HG03159 (cell line): ENCODE measurements around the gene MYO16.
A peak's percentile ranks its signal among the peaks of the same experiment; 100 is the strongest.
"Not testable (repeated sequence)": the region's sequence is repeated elsewhere in the genome, so short reads cannot be mapped to it uniquely, and the experiment has no call there.

Source experiments
- ATAC-seq: cut with Tn5 transposase; IDR thresholded peaks from one replicate; pipeline ENCODE4 v1.9.1; 2021; ENCODE audit warnings: mild to moderate bottlenecking, moderate library complexity; ENCODE audit not compliant: unreplicated experiment

MYO16 gene

GRCh38 chr13:109033090-109033489, 403.7 kb downstream of the MYO16 start:
- no peak for ATAC-seq

- ATAC-seq = no peak
These were observed 406.8 kb downstream of the MYO16 start for GRCh38 chr13:109036078-109036780.

GRCh38 chr13:109043636-109044035, 414.2 kb downstream of the MYO16 start:
- no peak for ATAC-seq

- ATAC-seq = no peak
These were observed 426.4 kb downstream of the MYO16 start for GRCh38 chr13:109055850-109056249.

- ATAC-seq = no peak
These were observed 428.7 kb downstream of the MYO16 start for GRCh38 chr13:109058087-109058486.

- no peak for ATAC-seq
These were observed 443.1 kb downstream of the MYO16 start for GRCh38 chr13:109072505-109072904.

GRCh38 chr13:109074436-109074835, 445.0 kb downstream of the MYO16 start:
- no peak for ATAC-seq

GRCh38 chr13:109074853-109075252, 445.4 kb downstream of the MYO16 start:
- ATAC-seq = no peak

GRCh38 chr13:109087916-109088623, 458.7 kb downstream of the MYO16 start:
- ATAC-seq = no peak

GRCh38 chr13:109088624-109088917, 459.2 kb downstream of the MYO16 start:
- no peak for ATAC-seq

GRCh38 chr13:109090796-109091195, 461.4 kb downstream of the MYO16 start:
- ATAC-seq = no peak

GRCh38 chr13:109091249-109091648, 461.8 kb downstream of the MYO16 start:
- ATAC-seq = no peak

- ATAC-seq = not testable (repeated sequence)
These were observed 462.8 kb downstream of the MYO16 start for GRCh38 chr13:109092186-109092585.

GRCh38 chr13:109093998-109094397, 464.6 kb downstream of the MYO16 start:
- no peak for ATAC-seq

GRCh38 chr13:109095126-109095525, 465.7 kb downstream of the MYO16 start:
- no peak for ATAC-seq

- ATAC-seq = no peak
These were observed 466.7 kb downstream of the MYO16 start for GRCh38 chr13:109096101-109096500.

- no peak for ATAC-seq
These were observed 471.4 kb downstream of the MYO16 start for GRCh38 chr13:109100705-109101304.

GRCh38 chr13:109101550-109102144, 472.2 kb downstream of the MYO16 start:
- no peak for ATAC-seq

- no peak for ATAC-seq
These were observed 476.5 kb downstream of the MYO16 start for GRCh38 chr13:109105899-109106298.

GRCh38 chr13:109110159-109110558, 480.7 kb downstream of the MYO16 start:
- no peak for ATAC-seq

GRCh38 chr13:109111141-109111540, 481.7 kb downstream of the MYO16 start:
- ATAC-seq = no peak

- peak; percentile 92 for ATAC-seq
These were observed 484.0 kb downstream of the MYO16 start for GRCh38 chr13:109113427-109113826.
